ENCODE data around the gene SLU7. TPM values are rescaled to one million over a fixed set of nuclear protein-coding genes. Genes with fewer than 3 reads are reported as not detected.

Gene SLU7
- total RNA-seq, 1 experiment from 2014 or later, result 33.3 TPM

- Histone ChIP-seq H3K36me3 (ENCODE audit: low read depth, low read length) (no peaks in the 10 kb centered on the region), H3K9me2 (replicated peaks; ENCODE audit: low read length) (no peaks in the 10 kb centered on the region), H3K4me3 (ENCODE audit: low read length) (no peak overlapping the region), H3F3A (ENCODE audit: low read length, unreplicated experiment) (no peaks in the 10 kb centered on the region), H3K4me1 (ENCODE audit: insufficient read depth, low read length) (no peaks in the 10 kb centered on the region), H3K27ac (ENCODE audit: low read length) (no peak overlapping the region), H2AFZ (ENCODE audit: low read length) (no peak overlapping the region), H3K9me3 (ENCODE audit: low read length) (no peaks in the 10 kb centered on the region), H3K79me2 (ENCODE audit: low read length) (no peaks in the 10 kb centered on the region), H4K20me1 (ENCODE audit: low read length) (no peaks in the 10 kb centered on the region), H3K27me3 (ENCODE audit: low read length) (no peaks in the 10 kb centered on the region), H3K9ac (ENCODE audit: low read length) (no peak overlapping the region), H3K4me2 (ENCODE audit: low read length) (no peak overlapping the region)
- BruUV-seq (replicated peaks), result no TSS peak
- no peak for DNase-seq
- ChIA-PET CTCF (no interaction called here), POLR2A (ENCODE audit: unreplicated experiment) (interaction anchor here (0.5 kb wide), 1 partner anchor 92 kb away, joined by 3 read pairs; no protein-coding TSS in a partner anchor)
- no peak for ATAC-seq
- TF ChIP-seq CTCF (conservative IDR thresholded peaks at IDR 0.05; ENCODE audit: low read depth, low read length) (no peak), EZH2 (IDR thresholded peaks at IDR 0.05; ENCODE audit: low read length, unreplicated experiment) (no peak), EZH2phosphoT487 (IDR thresholded peaks at IDR 0.05; ENCODE audit: borderline replicate concordance, low read length) (no peak)
- intact Hi-C loops (cut with micrococcal nuclease), result no loop called here
Measured at GRCh38 chr5:160363211-160363610, 55.7 kb downstream of the SLU7 start.

DNA sequence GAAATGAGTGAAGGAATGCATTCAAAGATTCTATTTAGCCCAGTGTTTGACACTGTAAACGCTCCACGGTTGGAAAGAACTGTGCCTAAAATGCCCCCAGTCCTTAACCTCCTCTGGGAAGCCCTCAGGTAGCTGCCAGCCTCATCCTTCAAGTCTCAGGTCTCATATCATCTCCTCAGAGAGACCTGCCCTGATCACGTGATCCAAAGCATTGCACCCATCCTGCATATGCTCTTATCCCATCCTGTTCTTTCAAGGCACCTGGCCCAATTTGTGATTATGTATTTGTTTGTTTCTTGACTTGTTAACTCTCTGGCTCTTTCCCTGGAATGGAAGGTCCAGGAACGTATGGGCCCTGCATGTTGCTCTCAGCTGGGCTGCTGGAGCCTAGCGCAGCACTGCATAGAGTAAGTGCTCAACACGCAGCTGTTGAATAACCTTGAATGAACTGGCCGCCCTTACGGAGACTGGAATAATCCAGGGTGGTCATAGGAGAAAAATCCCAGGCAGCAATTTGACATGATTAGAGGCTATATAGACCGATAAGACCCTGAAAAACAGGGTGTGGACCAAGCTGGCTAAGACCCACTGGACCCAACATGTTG, 57.2 kb downstream of the SLU7 start:
- Histone ChIP-seq H3K4me1 (ENCODE audit: insufficient read depth, low read length) (no peaks in the 10 kb centered on the region), H4K20me1 (ENCODE audit: low read length) (no peaks in the 10 kb centered on the region), H3K4me3 (ENCODE audit: low read length) (no peak overlapping the region), H3K36me3 (ENCODE audit: low read depth, low read length) (no peaks in the 10 kb centered on the region), H3K9me2 (replicated peaks; ENCODE audit: low read length) (no peaks in the 10 kb centered on the region), H2AFZ (ENCODE audit: low read length) (no peak overlapping the region), H3K27ac (ENCODE audit: low read length) (no peak overlapping the region), H3K4me2 (ENCODE audit: low read length) (no peak overlapping the region), H3K9ac (ENCODE audit: low read length) (no peak overlapping the region), H3K79me2 (ENCODE audit: low read length) (no peaks in the 10 kb centered on the region), H3K9me3 (ENCODE audit: low read length) (no peaks in the 10 kb centered on the region), H3F3A (ENCODE audit: low read length, unreplicated experiment) (no peaks in the 10 kb centered on the region), H3K27me3 (ENCODE audit: low read length) (no peaks in the 10 kb centered on the region)
- no peak for TF ChIP-seq CTCF (conservative IDR thresholded peaks at IDR 0.05; ENCODE audit: low read depth, low read length)
- TF ChIP-seq EZH2 (IDR thresholded peaks at IDR 0.05; ENCODE audit: low read length, unreplicated experiment), result no peak
- no peak for TF ChIP-seq EZH2phosphoT487 (IDR thresholded peaks at IDR 0.05; ENCODE audit: borderline replicate concordance, low read length)
- BruUV-seq (replicated peaks), result no TSS peak
- intact Hi-C loops (cut with micrococcal nuclease), result no loop called here
- DNase-seq (no peak), ATAC-seq (no peak)
- POLR2A ChIA-PET (ENCODE audit: unreplicated experiment), result interaction anchor here (0.6 kb wide), 1 partner anchor 337 kb away, joined by 7 read pairs; no protein-coding TSS in a partner anchor
- CTCF ChIA-PET, result no interaction called here

- Histone ChIP-seq H3K9me3 (ENCODE audit: low read length) (no peaks in the 10 kb centered on the region), H3F3A (ENCODE audit: low read length, unreplicated experiment) (no peaks in the 10 kb centered on the region), H3K9me2 (replicated peaks; ENCODE audit: low read length) (no peaks in the 10 kb centered on the region), H3K4me1 (ENCODE audit: insufficient read depth, low read length) (no peaks in the 10 kb centered on the region), H3K36me3 (ENCODE audit: low read depth, low read length) (no peaks in the 10 kb centered on the region), H2AFZ (ENCODE audit: low read length) (no peak overlapping the region), H3K27me3 (ENCODE audit: low read length) (no peaks in the 10 kb centered on the region), H4K20me1 (ENCODE audit: low read length) (no peaks in the 10 kb centered on the region), H3K9ac (ENCODE audit: low read length) (no peak overlapping the region), H3K4me3 (ENCODE audit: low read length) (no peak overlapping the region), H3K27ac (ENCODE audit: low read length) (no peak overlapping the region), H3K79me2 (ENCODE audit: low read length) (no peaks in the 10 kb centered on the region), H3K4me2 (ENCODE audit: low read length) (no peak overlapping the region)
- CTCF ChIA-PET, result no interaction called here
- ATAC-seq (no peak), DNase-seq (no peak)
- intact Hi-C loops (cut with micrococcal nuclease), result no loop called here
- POLR2A ChIA-PET (ENCODE audit: unreplicated experiment), result no interaction called here
- TF ChIP-seq EZH2phosphoT487 (IDR thresholded peaks at IDR 0.05; ENCODE audit: borderline replicate concordance, low read length), result no peak
- TF ChIP-seq CTCF (conservative IDR thresholded peaks at IDR 0.05; ENCODE audit: low read depth, low read length), result no peak
- no TSS peak for BruUV-seq (replicated peaks)
Measured at GRCh38 chr5:160360310-160360709, 58.6 kb downstream of the SLU7 start.

Measured in PC-3 (cell line).